ENCODE data around the gene SEZ6. TPM values are rescaled to one million over a fixed set of nuclear protein-coding genes. Genes with fewer than 3 reads are reported as not detected.
A peak's percentile ranks its signal among the peaks of the same experiment; 100 is the strongest.

The SEZ6 gene
- total RNA-seq, 2 donors from 2014 or later: 0.37 TPM; not detected in 1

DNA sequence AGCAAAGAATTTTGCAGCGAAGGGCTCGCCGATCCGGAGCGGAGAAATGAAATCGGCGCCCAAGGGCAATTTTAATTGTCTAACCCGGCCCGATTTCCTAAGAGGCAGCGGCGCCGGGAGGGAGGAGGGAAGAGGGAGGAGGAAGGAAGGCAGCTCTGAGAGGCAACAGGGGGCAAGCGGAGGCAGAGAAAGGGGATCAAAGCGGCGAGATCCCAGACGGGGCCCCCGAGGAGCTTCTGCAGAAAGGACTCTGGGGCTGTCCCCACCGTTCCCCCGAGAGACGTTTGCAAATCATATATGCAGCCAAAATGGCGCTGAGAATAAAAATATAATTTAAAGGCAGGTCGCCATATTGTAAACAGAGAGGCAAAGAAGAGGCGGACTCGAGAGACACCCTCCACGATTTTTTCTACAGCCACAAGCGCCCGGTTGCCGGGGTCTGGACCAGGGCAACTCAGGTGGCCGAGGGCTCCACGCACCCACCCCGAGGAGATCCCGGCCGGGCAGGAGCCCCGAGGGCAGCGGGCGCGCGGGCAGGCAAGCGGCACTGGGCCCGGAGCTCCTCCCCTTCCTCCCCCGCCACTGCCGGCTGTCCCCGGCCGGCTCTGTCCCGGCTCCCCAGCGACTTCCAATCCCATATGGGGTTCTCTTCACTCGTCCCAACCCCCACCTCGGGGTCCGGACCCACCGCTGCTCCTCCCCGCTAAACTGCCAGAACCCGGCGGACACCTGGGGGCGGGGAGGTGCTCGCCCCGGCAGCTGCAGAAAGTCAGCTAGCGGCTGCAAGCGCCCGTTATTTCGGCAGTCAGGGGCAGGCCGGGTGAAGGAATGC is 56.4 kb downstream of the SEZ6 start:
- no peaks in the 10 kb centered on the region for H3K4me1 ChIP-seq
- DNase-seq: peak; percentile 81
- intact Hi-C loops (cut with DNase I): no loop called here
- TF ChIP-seq, protein P1, sequence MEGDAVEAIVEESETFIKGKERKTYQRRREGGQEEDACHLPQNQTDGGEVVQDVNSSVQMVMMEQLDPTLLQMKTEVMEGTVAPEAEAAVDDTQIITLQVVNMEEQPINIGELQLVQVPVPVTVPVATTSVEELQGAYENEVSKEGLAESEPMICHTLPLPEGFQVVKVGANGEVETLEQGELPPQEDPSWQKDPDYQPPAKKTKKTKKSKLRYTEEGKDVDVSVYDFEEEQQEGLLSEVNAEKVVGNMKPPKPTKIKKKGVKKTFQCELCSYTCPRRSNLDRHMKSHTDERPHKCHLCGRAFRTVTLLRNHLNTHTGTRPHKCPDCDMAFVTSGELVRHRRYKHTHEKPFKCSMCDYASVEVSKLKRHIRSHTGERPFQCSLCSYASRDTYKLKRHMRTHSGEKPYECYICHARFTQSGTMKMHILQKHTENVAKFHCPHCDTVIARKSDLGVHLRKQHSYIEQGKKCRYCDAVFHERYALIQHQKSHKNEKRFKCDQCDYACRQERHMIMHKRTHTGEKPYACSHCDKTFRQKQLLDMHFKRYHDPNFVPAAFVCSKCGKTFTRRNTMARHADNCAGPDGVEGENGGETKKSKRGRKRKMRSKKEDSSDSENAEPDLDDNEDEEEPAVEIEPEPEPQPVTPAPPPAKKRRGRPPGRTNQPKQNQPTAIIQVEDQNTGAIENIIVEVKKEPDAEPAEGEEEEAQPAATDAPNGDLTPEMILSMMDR (IDR thresholded peaks at IDR 0.05): no peak
- peak overlapping the region; percentile 98 for H3K27ac ChIP-seq
- H3K9me3 ChIP-seq: no peaks in the 10 kb centered on the region
- peak overlapping the region; percentile 91 for H3K4me3 ChIP-seq
- H3K36me3 ChIP-seq: no peaks in the 10 kb centered on the region
- H3K9ac ChIP-seq (ENCODE audit: low read depth in 2 of 2, low read length in 2 of 2): peak overlapping the region; percentile 93 to 94
- no peaks in the 10 kb centered on the region for H3K27me3 ChIP-seq

DNA sequence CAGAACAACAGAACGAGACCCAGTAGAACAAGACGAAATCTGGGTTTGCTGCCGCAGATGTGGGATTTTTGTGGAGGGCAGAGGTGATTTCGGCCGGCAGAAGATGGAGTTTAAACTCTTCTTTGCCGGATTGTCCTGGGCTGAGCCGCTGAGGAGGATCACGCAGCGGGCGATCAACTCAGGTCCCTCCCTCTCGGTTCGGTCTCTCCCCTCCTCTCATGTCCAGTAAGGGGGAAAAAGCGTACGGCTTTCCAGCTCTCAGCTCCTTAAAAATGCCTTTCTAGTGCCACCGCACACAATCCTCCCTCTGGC is 57.0 kb downstream of the SEZ6 start:
- H3K4me1 ChIP-seq: no peaks in the 10 kb centered on the region
- intact Hi-C loops (cut with DNase I): no loop called here

DNA sequence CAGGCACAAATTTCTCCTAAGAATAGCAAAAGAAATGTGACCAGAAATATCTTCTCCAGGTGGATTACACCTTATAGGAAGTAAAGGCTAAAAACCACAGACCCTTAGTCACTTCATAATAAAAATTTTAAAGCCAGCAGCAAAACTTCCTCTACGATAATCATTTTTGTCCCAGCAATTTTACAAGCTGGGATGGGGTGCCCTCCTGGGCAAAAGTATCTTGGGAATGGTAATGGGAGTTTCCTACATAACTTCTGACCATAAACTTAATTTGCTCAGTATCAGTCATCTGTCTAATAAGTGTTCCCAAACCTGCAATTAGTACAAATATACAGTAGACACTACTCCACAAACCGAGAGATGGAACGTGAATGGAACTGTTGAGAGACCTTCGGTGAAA is 57.5 kb downstream of the SEZ6 start:
- H3K36me3 ChIP-seq: no peaks in the 10 kb centered on the region
- no peak for DNase-seq
- H3K27ac ChIP-seq: peak overlapping the region; percentile 98
- peak overlapping the region; percentile 91 for H3K4me3 ChIP-seq
- peak overlapping the region; percentile 93 to 94 for H3K9ac ChIP-seq (ENCODE audit: low read depth in 2 of 2, low read length in 2 of 2)
- intact Hi-C loops (cut with DNase I): no loop called here
- TF ChIP-seq, protein P1 (IDR thresholded peaks at IDR 0.05): no peak
- no peaks in the 10 kb centered on the region for H3K27me3 ChIP-seq
- H3K9me3 ChIP-seq: no peaks in the 10 kb centered on the region
- H3K4me1 ChIP-seq: no peaks in the 10 kb centered on the region

More for the DNA sequence above, 57.0 kb downstream of the SEZ6 start:
- TF ChIP-seq, protein P1 (IDR thresholded peaks at IDR 0.05): no peak
- Histone ChIP-seq H3K27ac (peak overlapping the region; percentile 98), H3K9ac (ENCODE audit: low read depth in 2 of 2, low read length in 2 of 2) (peak overlapping the region; percentile 93 to 94), H3K27me3 (no peaks in the 10 kb centered on the region), H3K36me3 (no peaks in the 10 kb centered on the region), H3K9me3 (no peaks in the 10 kb centered on the region), H3K4me3 (peak overlapping the region; percentile 91)
- no peak for DNase-seq

DNA sequence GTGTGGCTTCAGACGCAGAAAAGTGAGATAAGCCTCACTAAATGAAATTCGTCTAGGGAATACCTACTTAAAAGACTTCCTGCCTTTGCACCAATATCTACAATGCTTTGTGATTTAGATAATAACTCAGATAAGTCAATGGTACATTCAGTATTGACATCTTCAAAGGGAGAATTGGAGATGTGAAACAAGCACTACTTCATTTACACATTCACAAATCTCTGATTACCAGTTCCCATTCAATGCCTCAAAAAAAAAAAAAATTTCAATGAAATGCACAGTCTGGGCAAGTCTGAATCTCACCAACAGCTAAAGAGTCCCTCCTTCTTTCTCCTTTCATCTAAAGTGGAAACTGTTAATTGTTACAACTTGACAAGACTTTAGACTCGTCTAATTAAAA is 58.2 kb downstream of the SEZ6 start:
- Histone ChIP-seq H3K9ac (ENCODE audit: low read depth in 2 of 2, low read length in 2 of 2) (no peak overlapping the region), H3K36me3 (no peaks in the 10 kb centered on the region), H3K27ac (peak overlapping the region; percentile 98), H3K4me1 (no peaks in the 10 kb centered on the region), H3K27me3 (no peaks in the 10 kb centered on the region), H3K9me3 (no peaks in the 10 kb centered on the region), H3K4me3 (no peak overlapping the region)
- DNase-seq: no peak
- TF ChIP-seq, protein P1 (IDR thresholded peaks at IDR 0.05): no peak
- intact Hi-C loops (cut with DNase I): no loop called here

DNA sequence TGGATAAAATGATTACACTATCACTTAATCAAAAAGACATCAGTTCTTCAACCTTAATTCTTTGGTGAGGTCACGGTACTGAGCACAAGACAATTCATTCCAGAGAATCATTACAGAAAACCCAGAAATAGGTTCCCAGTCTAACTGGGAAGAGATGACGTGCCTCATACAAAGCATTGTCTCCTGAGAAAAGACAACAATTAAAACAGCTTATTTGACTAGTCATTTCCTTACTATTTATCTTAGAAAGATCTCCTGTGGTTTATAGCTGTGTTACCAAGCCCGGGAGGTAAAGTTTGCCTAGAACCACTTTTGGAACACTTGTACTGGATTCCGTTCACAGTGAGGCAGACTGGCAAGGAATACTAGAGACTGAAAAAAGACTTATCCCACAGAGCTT is 59.6 kb downstream of the SEZ6 start:
- H3K9me3 ChIP-seq: no peaks in the 10 kb centered on the region
- no peaks in the 10 kb centered on the region for H3K4me1 ChIP-seq
- H3K4me3 ChIP-seq: no peak overlapping the region
- intact Hi-C loops (cut with DNase I): no loop called here
- no peak for DNase-seq
- no peak overlapping the region for H3K27ac ChIP-seq
- no peak overlapping the region for H3K9ac ChIP-seq (ENCODE audit: low read depth in 2 of 2, low read length in 2 of 2)
- TF ChIP-seq, protein P1 (IDR thresholded peaks at IDR 0.05): no peak
- H3K36me3 ChIP-seq: no peaks in the 10 kb centered on the region
- no peaks in the 10 kb centered on the region for H3K27me3 ChIP-seq
